GM19438 (cell line): Measurements from ENCODE around the gene DNAH9.
"Not testable (repeated sequence)": the region's sequence is repeated elsewhere in the genome, so short reads cannot be mapped to it uniquely, and the experiment has no call there.

Experiments
- ATAC-seq: cut with Tn5 transposase; IDR thresholded peaks from one replicate; pipeline ENCODE4 v1.9.1; 2021; ENCODE audit warnings: low read depth; ENCODE audit not compliant: unreplicated experiment

Gene DNAH9

DNA sequence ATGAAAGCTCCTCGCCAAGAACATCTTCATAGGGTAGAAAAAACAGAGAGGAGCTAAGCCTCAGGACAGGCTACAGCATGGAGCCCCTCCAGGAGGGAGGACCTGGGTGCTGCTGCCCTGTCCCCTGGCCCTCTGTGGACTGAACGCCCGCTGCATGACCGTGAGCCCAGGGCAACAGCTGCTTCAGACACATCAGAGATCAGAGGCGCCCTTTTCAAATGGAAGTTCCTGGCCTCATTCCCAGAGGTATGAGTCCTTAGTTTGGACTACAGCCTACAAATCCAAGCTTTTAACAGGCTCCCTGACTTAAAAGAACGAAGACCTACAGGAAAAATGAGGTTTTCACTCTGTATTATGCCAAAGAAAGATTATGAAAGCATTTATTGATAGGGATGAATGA lies 350.5 kb downstream of the DNAH9 start:
- ATAC-seq = no peak

DNA sequence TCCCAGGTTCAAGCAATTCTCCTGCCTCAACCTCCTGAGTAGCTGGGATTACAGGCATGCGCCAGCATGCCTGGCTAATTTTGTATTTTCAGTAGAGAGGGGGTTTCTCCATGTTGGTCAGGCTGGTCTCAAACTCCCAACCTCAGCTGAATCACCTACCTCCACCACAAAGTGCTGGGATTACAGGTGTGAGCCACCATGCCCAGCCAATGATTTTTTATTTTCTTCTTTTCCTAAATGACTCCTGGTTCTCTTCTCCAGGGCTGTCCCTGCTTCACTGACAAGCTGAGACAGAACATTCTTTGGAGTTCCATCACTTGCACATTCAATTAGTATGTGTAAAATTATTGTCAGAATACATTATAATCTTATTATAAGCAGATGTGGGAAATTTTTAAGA lies 351.3 kb downstream of the DNAH9 start:
- not testable (repeated sequence) for ATAC-seq

DNA sequence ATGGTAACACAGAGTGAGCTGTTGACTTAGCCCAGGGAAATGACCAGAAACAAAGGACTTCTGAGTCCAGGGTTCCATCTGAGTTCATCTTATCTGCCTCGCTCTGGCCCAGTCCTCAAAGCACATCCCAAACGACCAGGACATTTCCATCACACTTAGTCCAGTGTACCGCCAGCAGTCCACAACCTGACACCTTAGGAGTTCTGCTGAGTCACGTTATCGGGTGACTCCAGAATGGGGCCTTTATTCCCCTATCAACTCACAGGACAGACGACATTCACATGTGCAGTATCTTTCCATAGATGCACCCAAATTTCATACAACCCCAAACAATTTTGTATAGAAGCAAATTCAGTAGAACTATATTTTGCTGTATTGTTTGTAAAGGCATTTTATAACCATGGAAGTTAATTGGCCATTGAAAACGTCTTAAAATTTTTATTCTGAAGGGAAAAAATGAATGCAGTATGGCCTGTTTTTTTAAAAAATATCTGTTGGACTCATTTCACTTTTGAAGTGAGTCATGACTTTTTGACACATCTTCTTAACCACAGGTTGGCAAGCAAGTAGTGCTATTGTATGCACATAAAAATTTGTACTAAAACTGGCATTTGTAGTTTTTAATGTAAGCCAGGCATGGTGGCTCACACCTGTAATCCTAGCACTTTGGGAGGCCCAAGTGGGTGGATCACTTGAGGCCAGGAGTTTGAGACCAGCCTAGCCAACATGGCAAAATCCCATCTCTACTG lies 352.7 kb downstream of the DNAH9 start:
- no peak for ATAC-seq

DNA sequence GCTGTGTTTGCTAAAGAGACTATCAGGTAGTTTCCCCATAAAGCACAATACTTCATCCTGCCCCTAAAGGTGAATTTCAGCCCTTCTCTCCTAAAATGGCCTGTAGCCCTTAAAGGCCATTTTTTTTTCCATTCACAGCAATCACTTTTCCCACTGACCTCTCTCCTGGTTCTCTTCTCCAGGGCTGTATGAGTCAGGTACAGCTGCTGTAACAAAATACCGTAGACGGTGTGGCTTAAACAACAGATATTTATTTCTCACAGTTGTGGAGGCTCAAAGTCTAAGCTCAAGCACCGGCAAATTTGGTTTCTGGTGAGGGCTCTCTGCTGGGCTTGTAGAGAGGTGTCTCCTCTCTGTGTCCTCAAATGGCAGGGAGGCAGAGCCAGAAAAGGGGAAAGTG lies 354.3 kb downstream of the DNAH9 start:
- ATAC-seq = no peak

DNA sequence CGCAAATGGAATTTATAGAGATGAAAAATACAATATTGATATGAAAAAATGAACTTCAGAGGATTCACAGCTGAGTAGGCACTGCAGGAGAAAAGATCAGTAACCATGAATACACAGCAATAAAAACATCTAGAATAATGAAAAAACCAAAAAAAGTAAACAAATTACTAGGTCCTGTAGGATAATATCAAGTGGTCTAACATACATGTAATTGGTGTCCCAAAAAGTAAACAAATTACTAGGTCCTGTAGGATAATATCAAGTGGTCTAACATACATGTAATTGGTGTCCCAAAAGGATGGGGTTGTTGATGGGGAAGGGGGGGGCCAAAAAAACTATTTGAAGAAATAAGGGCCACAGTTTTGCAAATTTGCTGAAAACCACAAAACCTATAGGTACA lies 355.7 kb downstream of the DNAH9 start:
- no peak for ATAC-seq

DNA sequence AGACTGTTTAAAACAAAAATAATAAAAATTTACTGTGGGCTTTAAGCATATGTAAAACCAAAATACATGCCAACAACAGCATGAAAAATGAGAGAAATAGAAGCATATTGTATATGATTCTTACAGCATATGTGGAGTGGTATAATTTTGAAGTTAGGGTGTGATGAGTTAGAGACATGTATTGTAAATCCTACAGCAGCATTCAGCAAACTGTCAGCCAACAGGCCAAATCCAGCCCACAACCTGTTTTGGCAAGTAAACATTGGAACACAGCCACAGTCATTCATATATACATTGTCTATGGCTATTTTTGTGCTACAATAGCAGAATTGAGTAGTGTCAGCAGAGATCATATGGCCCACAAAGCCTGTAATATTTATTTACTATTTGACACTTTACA lies 356.7 kb downstream of the DNAH9 start:
- ATAC-seq = no peak

DNA sequence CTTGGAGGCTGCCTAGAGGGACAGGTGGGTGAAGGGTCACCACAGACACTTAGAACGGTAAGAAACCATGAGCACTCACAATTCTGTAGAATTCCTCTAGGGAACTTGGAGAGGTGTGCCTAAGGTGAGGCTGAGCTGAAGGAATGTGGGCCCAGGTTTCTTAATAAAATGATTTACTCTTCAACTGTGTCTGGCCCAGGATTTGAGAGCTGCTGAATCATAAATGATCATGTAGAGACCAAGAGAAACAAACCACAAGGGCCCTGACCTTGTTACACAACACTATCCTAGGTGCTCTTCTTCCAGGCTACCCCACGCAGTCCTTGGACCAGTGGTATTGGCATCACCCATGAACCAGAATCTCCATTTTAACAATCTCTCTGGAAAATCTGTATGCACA lies 371.3 kb downstream of the DNAH9 start:
- ATAC-seq = no peak

DNA sequence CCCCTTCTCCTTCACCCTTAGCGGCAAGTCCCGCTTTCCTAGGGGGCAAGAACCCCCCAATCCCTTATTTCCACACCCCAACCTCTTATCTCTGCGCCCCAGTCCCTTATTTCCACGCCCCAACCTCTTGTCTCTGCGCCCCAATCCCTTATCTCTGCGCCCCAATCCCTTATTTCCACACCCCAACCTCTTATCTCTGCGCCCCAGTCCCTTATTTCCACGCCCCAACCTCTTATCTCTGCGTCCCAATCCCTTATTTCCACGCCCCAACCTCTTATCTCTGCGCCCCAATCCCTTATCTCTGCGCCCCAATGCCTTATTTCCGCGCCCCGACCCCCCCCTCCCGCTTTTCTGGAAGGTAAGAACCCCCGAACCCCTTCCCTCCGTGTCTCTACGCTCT lies 374.5 kb downstream of the DNAH9 start:
- not testable (repeated sequence) for ATAC-seq

DNA sequence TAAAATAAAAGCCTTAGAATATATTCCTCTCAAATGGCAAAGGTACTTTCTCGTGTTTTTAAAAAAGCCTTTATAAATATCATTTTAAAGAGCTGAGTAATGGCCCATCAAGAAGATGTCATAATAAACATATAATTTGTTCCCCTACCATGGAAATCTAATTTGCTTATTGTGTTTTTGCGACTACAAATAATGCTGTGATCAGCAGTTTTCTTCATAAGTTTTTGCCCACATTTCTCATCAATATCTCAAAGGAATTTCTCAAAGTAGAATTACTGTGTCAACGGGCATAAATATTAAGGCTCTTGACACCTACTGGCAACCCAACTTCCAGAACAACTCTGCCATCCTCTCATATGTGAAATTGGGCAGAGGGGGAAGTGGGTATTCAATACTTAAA lies 381.5 kb downstream of the DNAH9 start:
- ATAC-seq = no peak

DNA sequence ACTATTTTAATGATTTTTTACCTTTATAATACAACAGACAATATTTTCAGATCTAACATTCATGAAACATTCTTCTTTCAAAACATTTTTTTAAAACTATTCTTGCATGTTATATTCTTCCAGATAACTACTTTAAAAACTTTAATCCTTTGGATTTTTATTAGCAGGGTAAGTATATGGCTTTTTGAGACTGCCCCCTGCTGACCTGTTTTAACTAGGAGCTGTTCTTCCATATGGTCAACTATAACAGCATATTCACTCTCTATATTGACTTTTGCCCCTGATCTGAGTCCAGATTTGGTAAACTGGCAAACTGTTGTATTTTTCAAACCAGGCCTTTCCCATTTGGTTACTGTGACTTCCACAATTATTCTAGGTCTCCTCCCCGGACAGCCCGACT lies 382.5 kb downstream of the DNAH9 start:
- no peak for ATAC-seq

DNA sequence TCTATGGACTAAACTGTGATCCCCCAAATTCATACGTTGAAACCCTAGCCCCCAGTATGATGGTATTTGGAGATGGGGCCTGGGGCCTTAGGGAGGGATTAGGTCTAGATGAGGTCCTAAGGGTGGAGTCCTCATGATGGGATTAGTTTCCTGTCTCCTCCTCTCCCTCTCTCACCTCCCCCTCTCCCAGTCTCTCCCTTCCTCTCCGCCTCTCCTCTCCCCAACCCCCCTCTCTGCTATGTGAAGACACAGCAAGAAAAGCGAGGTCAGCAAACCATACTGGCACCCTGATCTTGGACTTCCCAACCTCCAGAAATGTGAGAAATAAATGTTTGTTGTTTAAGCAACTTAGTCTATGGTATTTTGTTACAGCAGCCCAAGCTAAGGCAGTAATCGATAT lies 383.6 kb downstream of the DNAH9 start:
- ATAC-seq = no peak

DNA sequence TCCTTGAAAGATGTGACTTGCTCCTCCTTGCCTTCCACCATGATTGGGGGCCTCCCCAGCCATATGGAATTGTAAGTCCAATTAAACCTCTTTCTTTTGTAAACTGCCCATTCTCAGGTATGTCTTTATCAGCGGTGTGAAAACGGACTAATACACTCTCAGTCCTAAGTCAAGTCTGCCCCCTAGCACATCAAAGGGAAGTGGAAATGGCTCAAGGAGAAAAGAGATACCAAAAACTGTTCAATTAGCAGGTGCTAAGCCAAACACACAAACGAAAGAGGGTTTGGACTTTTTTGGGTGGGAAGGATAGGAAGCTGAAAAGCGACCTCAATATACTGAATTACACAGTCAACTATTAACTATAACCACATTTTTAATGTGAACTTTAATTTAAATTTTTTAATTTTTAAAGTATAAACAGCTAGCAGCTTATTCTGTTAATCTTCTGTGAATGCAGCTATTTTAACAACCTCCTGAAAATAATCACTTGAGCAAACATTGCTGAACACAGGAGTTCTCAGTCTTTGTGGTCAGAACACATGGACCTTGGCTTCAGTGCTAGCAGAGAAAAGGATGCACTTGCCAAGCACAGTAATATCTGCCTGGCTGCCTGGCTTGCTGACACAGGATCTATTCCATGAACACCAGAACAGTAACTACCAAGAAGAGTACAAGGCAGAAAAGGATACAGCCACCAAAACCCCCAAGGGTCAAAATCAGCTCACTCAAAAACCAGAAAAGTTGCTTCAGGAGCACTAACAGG lies 388.1 kb downstream of the DNAH9 start:
- no peak for ATAC-seq

DNA sequence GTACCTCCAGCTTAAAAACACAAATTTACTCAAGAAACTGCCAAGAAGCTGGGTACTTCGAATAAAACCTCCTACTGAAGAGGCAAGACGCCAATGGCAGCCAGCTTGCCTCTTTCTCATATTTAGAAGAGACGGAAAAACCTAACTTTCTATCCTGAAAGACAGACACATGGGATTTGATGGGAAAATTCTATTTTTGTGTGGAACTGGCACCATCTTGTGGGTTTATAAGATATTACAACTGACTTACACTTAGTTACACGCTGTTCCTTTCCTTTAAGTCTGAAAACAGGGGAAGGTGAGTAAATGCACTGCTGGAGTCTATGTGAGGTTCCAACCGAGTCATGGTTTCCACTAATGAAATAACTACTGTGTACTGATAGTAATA lies 388.7 kb downstream of the DNAH9 start:
- ATAC-seq = no peak

DNA sequence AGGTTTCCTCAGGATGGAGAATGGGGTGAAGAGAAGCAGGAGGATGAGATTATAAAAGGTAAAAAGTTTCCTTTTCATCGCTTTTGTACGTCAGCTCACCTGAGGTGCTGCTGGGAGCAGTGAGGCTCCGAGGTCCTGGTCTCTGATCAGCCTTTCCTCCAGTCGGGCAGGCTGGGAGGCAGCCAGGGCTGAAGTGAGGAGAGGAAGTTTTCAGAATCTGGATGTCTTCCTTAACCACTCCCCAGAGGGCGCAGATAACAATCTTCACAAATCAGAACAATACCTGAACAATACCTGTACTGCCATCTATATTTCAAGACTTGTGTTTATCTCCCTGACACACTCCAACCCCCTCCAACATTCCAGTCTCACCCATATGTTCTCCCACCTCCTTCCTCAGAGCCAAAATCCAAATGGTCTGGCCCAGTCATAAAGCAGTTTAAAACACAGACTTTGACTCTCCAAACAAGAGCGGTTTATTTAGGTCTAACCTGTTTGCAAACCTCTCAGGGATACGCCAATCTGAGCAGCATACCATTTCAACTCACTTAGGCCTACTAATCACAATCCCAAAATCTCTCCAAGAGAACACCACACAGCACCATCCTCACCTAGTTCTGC lies 392.2 kb downstream of the DNAH9 start:
- ATAC-seq = no peak

DNA sequence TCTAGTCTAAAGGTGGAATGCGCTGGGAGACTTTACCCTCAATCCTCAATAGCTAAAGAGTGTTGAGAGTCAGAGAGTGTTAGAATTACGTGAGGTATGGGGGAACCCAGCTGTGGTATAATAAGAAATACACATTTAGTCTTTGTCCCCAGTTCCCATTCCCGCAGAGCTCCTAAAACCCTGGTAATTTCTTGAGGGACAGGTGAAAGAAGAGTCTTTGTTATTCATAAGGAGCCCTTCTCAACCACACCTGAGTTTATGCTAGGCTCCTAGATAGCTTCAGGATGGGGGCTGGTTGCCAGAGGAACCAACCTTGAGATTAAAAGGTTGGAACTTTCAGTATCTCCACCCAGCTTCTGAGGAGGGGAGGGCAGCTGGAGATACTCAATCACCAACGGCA lies 393.2 kb downstream of the DNAH9 start:
- no peak for ATAC-seq

DNA sequence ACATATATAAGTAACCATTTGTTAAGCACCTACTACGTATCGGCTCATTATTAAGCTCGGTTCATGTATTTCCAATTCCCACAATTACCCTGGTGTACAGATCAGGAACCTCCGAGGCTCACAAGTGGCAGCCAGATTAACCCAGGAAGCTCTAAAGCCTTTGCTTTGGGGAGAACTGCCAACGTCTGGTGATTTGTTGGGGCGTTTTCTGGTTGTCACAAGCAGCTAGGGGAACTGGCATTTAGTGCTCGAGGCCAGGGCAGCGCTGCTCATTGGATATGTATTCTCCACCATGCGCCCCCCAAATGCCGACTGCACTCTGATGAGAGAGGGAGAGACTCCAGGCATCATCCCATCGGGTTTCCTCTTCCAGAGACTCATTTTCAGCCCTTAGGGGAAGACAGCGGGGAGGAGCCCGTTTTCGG lies 398.5 kb downstream of the DNAH9 start:
- peak; percentile 43 for ATAC-seq

DNA sequence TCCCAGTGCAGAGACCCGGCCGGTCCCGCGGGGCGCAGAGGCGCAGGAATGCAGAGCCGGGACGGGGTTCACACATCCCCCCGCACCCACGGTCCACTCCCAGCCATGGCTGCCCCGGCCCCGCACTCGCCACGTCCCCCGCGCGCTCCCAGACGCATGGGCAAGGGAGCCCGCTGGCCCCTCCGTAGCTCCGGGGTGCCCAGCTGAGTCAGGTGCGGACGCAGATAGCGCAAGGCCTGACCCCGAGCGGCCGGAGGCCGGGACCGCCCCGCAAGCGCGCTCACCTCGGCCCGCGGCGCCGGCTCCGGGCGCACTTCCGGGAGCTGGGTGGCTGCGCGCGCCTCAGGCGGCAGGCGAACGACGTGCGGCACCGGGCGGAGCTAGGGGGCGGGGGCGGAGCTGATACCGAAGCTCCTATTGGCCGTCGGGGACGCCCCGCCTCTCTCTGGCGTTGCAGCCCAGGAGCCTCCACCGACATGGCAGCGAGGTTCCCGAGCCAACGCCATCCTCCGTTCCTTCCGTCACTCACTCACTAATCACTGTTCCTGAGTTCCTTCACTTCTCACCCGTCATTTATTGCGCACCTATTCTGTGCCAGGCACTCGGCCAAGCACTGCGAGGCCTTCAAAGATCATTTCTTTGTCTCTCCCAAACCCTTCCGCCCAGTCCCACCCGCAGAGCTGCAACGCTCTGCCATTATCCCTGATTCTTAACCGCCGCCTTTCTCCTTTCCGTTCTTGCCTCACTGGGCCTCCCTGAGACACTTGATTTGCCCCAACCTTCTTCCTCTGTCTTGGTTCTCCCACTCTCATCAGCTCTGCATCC lies 399.1 kb downstream of the DNAH9 start, which contains the start of gene ZNF18:
Gene ZNF18, minus strand, starts transcription at position 329 of the 825 bp plus-strand sequence. CDS start 4,646 bp downstream, outside the sequence.
- peak; percentile 95 for ATAC-seq

DNA sequence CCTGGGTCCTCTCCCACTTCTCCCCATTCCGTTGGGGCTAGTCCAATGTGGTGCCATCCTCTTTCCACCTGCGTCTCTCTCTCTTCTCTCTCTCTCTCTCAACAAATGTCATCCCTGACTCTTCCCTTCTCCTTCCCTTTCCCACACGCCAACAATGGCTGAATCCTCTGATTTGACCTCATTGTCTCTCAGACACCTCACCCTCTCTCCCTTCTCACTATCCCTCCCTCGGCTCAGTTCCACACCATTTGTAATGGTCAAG lies 399.6 kb downstream of the DNAH9 start:
- ATAC-seq = no peak

DNA sequence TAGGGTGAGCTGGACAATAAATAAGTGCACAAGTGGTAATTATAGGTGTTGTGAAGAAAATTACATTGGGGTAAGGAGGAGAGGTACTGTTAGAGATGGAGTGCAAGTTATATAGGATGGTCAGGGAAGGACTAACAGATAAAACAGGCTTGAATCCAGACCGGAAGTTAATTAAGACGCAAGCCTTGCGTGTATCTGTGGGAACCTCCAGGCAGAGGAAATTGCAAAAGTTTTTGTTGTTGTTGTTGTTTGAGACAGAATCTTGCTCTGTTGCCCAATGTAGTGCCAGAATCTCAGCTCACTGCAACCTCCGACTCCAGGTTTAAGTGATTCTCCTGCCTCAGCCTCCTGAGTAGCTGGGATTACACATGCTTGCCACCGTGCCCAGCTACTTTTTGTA lies 401.4 kb downstream of the DNAH9 start:
- ATAC-seq = no peak

DNA sequence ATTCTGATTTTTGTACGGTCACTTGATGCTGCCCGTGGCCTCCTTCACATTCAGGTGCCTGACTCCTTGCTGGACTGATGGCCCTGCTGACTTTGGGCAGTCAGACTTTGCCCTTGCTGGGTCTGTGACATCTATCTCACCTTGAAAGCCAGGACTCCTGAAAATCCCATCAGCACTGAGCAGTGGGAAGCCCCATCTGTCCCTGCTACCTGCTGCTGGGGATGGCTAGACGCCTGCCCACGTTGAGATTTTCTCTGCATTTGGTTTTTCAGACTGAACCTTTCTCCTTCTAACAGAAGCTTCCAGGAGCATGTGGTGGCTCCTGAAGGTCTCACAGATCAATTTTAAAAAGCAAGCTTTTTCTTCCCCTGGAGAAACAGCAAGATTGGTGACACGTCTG lies 409.2 kb downstream of the DNAH9 start:
- ATAC-seq = no peak
